ENCODE results near the gene SERINC4.
"Not testable (repeated sequence)": the region's sequence is repeated elsewhere in the genome, so short reads cannot be mapped to it uniquely, and the experiment has no call there.

The SERINC4 gene

GRCh38 chr15:43762824-43763223, 37.2 kb downstream of the SERINC4 start:
- no peak for FAIRE-seq
- DNase-seq (ENCODE audit: insufficient read length, low spot score): no peak
- TF ChIP-seq POLR2AphosphoS5 (IDR thresholded peaks at IDR 0.05; ENCODE audit: low read depth, low read length) (no peak), POLR2A (IDR thresholded peaks at IDR 0.05; ENCODE audit: low read depth, low read length) (no peak), PAX5 (IDR thresholded peaks at IDR 0.05; ENCODE audit: insufficient read depth, low read length, severe bottlenecking) (no peak), POU2F2 (IDR thresholded peaks at IDR 0.05; ENCODE audit: low read depth, low read length) (no peak), SPI1 (IDR thresholded peaks at IDR 0.05; ENCODE audit: low read depth, low read length) (no peak), TAF1 (IDR thresholded peaks at IDR 0.05; ENCODE audit: low read depth, low read length) (no peak)

DNA sequence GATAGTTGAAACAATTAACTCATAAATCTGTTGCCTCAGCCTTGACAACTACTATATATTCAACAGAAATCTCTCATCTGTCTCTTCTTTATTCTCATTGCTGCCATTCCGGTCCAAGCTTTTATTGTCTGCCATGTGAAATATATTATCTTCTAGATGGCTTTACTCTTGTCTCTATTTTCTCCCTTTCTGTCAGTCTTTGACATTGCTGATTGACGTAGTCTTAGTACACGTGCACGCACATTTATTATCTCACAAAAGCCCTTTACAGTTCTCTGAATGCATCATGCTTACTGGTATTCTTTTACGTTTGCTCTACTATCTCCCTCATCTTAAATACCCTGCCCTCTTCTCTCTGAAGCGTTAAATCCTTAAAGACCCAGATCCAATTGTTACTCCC, 48.1 kb downstream of the SERINC4 start:
- FAIRE-seq: no peak
- TF ChIP-seq POLR2AphosphoS5 (IDR thresholded peaks at IDR 0.05; ENCODE audit: low read depth, low read length) (no peak), TAF1 (IDR thresholded peaks at IDR 0.05; ENCODE audit: low read depth, low read length) (no peak), POU2F2 (IDR thresholded peaks at IDR 0.05; ENCODE audit: low read depth, low read length) (no peak), SPI1 (IDR thresholded peaks at IDR 0.05; ENCODE audit: low read depth, low read length) (no peak), POLR2A (IDR thresholded peaks at IDR 0.05; ENCODE audit: low read depth, low read length) (no peak), PAX5 (IDR thresholded peaks at IDR 0.05; ENCODE audit: insufficient read depth, low read length, severe bottlenecking) (no peak)
- no peak for DNase-seq (ENCODE audit: insufficient read length, low spot score)

- no peak for FAIRE-seq
- TF ChIP-seq POU2F2 (IDR thresholded peaks at IDR 0.05; ENCODE audit: low read depth, low read length): no peak
- no peak for TF ChIP-seq POLR2A (IDR thresholded peaks at IDR 0.05; ENCODE audit: low read depth, low read length)
- TF ChIP-seq POLR2AphosphoS5 (IDR thresholded peaks at IDR 0.05; ENCODE audit: low read depth, low read length): no peak
- TF ChIP-seq TAF1 (IDR thresholded peaks at IDR 0.05; ENCODE audit: low read depth, low read length): no peak
- DNase-seq (ENCODE audit: insufficient read length, low spot score): no peak
Measured at GRCh38 chr15:43749690-43750345, 50.2 kb downstream of the SERINC4 start.

- FAIRE-seq (no peak), DNase-seq (ENCODE audit: insufficient read length, low spot score) (no peak)
- TF ChIP-seq TAF1 (IDR thresholded peaks at IDR 0.05; ENCODE audit: low read depth, low read length) (no peak), SPI1 (IDR thresholded peaks at IDR 0.05; ENCODE audit: low read depth, low read length) (no peak), POLR2A (IDR thresholded peaks at IDR 0.05; ENCODE audit: low read depth, low read length) (no peak), PAX5 (IDR thresholded peaks at IDR 0.05; ENCODE audit: insufficient read depth, low read length, severe bottlenecking) (no peak), POLR2AphosphoS5 (IDR thresholded peaks at IDR 0.05; ENCODE audit: low read depth, low read length) (no peak), POU2F2 (IDR thresholded peaks at IDR 0.05; ENCODE audit: low read depth, low read length) (no peak)
Measured at GRCh38 chr15:43748376-43748775, 51.6 kb downstream of the SERINC4 start.

DNA sequence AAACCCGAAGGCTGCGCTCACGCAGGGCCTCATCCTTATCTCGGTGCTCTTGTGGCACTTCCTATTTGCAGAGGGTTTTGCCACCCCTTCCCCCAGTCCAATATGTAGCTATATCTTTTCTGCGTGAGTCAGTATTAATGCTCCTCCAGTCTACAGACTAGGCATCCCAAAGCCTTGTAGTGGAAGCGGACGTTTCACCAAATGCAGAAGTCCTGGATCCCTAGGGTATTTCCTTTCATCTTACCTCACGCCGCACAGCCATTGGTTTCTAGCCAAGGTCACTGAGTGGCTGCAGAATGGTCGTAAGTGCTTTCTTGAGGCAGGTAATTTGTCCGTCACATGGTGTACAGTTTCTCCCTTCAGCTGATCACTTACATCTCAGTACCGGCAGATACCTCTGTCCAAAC, 53.1 kb downstream of the SERINC4 start:
- not testable (repeated sequence) for DNase-seq (ENCODE audit: insufficient read length, low spot score)
- peak; percentile 35; the same call in 1 of the 2 replicates for TF ChIP-seq SPI1 (IDR thresholded peaks at IDR 0.05; ENCODE audit: low read depth, low read length)
- peak; percentile 85 for FAIRE-seq

DNA sequence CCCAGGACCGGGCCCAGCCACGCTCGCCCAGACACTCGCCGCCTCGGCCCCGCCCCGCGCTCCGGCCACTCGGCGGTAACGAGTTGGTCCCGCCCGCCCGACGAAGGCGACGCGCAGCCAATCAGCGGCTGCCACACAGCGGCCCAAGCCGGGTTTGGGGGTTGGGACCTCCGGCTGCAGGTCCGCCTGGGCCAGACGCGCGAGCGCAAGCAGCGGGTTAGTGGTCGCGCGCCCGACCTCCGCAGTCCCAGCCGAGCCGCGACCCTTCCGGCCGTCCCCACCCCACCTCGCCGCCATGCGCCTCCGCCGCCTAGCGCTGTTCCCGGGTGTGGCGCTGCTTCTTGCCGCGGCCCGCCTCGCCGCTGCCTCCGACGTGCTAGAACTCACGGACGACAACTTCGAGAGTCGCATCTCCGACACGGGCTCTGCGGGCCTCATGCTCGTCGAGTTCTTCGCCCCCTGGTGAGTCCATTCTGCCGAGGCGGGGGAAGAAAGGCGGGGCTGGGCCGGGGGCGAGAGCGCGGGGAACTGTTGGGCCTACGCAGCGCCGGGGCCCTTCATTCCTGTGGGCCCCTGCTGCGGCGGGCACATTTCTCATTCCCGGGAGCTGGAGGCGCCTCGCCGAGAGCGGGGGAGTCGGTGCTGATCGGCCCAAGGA, 53.6 kb downstream of the SERINC4 start, which contains the start of gene PDIA3:
Gene PDIA3, plus strand, starts transcription at position 194 of the 658 bp plus-strand sequence. Its CDS starts 102 bp downstream, at position 296.
- FAIRE-seq (peak; percentile 91), DNase-seq (ENCODE audit: insufficient read length, low spot score) (peak; percentile 83)
- TF ChIP-seq TAF1 (IDR thresholded peaks at IDR 0.05; ENCODE audit: low read depth, low read length) (peak; percentile 80), POLR2A (IDR thresholded peaks at IDR 0.05; ENCODE audit: low read depth, low read length) (peak; percentile 75), POLR2AphosphoS5 (IDR thresholded peaks at IDR 0.05; ENCODE audit: low read depth, low read length) (peak; percentile 75; the same call in 1 of the 2 replicates)
